Kidney epithelial cell (primary cell): ENCODE results near the gene ZFP37. TPM values are rescaled to one million over a fixed set of nuclear protein-coding genes. Genes with fewer than 3 reads are reported as not detected.
"Not testable (repeated sequence)": the region's sequence is repeated elsewhere in the genome, so short reads cannot be mapped to it uniquely, and the experiment has no call there.

ENCODE experiments used
- DNase-seq: peaks from one replicate; pipeline ENCODE4 v3.0.0-alpha.2; 2010; ENCODE audit warnings: low read depth
- H3K27me3 ChIP-seq: 2 replicates; pipeline ENCODE4 v1.6.0; 2011; ENCODE audit warnings: low read length; ENCODE audit not compliant: control insufficient read depth, insufficient read depth
- H3K36me3 ChIP-seq: 2 replicates; pipeline ENCODE4 v1.5.1; 2011; ENCODE audit warnings: low read length; ENCODE audit not compliant: control insufficient read depth, insufficient read depth
- H3K4me3 ChIP-seq: 2 replicates; pipeline ENCODE4 v1.5.1; 2011; ENCODE audit warnings: low read depth, mild to moderate bottlenecking, control low read depth, low read length
- total RNA-seq: library from RNA; depleted of rRNA; stranded (reverse); fragments of >200 nt; gene quantifications from 2 replicates; pipeline ENCODE4 v1.2.3, GENCODE V29; 2015
- TF ChIP-seq, protein P1 (sequence below): IDR thresholded peaks from 2 replicates; pipeline ENCODE4 v1.5.1; 2011; ENCODE audit warnings: mild to moderate bottlenecking, moderate library complexity, low read length, control low read depth, inconsistent platforms; ENCODE audit not compliant: insufficient read depth, poor library complexity, severe bottlenecking

The ZFP37 gene
- 0.58 and 0.68 TPM in 2 replicates for total RNA-seq

DNA sequence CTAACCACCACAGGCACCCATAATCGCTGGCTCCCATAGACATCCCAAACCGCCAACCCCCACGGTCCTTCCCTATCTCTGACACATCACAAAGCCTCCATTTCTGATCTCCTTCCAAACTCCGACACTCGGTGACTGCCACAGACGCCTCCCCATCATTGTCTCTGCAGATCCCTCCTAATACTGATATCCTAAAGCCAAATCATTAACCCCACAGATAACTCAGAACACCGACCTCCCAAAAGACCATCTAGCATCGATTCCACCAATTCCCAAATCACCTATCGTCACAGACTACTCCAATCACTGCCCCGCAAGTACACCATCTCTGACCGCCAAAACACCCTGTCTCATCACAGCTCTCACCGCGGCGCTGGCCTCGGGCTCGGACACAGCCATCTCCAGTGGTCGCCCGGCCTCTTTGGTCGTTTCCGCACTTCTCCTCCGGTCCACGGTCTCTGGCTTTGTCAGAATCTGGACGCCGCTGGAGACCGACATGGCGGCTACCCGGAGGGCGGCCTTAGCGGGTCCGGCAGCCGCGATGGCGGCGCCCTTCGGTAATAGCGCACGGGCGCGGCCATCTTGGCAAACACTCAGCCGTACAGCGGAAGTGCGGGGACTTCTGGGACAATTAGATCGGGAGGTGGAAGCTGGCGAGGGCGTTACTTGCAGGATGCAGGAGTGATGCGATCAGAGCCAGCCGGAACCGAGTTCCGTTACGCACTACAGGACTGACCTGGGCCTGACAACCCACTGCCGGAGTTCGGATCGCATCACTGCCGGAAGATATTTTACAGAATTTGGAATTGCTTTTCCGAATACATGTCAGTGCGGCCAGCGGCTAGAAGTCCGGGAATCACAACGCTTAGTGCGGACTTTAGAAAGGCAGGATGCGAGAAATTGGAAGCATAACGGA is at the start of gene ZFP37:
Gene ZFP37, minus strand, starts transcription at position 534 of the 916 bp plus-strand sequence. Its CDS starts 36 bp downstream, at position 498.
- Histone ChIP-seq H3K27me3 (peaks cover 13% of the 10 kb centered on the region), H3K4me3 (peak within 1 kb of the TSS; percentile 78), H3K36me3 (no peaks in the 10 kb centered on the region)
- peak; percentile 78 for DNase-seq
- TF ChIP-seq, protein P1, sequence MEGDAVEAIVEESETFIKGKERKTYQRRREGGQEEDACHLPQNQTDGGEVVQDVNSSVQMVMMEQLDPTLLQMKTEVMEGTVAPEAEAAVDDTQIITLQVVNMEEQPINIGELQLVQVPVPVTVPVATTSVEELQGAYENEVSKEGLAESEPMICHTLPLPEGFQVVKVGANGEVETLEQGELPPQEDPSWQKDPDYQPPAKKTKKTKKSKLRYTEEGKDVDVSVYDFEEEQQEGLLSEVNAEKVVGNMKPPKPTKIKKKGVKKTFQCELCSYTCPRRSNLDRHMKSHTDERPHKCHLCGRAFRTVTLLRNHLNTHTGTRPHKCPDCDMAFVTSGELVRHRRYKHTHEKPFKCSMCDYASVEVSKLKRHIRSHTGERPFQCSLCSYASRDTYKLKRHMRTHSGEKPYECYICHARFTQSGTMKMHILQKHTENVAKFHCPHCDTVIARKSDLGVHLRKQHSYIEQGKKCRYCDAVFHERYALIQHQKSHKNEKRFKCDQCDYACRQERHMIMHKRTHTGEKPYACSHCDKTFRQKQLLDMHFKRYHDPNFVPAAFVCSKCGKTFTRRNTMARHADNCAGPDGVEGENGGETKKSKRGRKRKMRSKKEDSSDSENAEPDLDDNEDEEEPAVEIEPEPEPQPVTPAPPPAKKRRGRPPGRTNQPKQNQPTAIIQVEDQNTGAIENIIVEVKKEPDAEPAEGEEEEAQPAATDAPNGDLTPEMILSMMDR = no peak

DNA sequence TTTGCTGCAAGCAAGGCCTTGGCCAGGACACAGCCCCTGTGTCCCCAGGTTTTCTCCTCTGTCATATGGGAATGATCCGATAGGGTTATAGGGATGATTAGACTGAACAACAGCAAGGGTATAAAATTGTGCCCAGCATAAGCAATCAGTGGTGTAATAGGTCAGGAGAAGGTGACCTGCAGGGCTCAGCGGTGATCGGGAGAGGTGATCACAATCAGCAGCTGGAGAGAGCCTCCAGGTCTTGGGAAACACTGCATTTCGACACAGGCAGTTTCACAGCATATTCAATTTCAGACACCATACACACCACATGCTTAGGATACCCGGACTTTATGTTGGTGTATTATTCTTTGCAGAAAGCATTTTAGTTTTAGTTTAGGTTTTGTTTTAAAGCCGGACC is 48.8 kb upstream of the ZFP37 start:
- H3K4me3 ChIP-seq, H3K27me3 ChIP-seq, DNase-seq, H3K36me3 ChIP-seq: not testable (repeated sequence)

DNA sequence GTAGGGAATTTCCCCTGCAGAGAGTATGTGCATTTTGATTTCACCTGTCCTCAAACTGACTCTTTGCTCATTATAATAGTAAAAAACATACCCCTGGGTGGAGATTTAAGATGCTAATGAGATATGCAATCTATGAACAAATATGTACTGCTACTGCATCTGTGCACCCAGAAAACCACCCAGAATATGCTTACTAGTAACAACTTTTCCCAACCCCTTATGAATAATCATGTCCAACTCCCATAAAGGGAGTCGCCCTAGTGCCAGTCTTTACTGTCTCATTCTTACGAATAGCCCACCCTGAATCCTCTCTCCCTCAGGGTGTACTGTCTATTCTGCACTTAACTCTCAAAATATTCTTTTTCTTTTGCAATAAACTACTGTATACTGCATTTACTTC is 39.0 kb upstream of the ZFP37 start:
- Histone ChIP-seq H3K27me3 (peaks cover under 1% of the 10 kb centered on the region), H3K4me3 (no peak overlapping the region), H3K36me3 (no peaks in the 10 kb centered on the region)
- TF ChIP-seq, protein P1 = no peak
- DNase-seq = no peak

DNA sequence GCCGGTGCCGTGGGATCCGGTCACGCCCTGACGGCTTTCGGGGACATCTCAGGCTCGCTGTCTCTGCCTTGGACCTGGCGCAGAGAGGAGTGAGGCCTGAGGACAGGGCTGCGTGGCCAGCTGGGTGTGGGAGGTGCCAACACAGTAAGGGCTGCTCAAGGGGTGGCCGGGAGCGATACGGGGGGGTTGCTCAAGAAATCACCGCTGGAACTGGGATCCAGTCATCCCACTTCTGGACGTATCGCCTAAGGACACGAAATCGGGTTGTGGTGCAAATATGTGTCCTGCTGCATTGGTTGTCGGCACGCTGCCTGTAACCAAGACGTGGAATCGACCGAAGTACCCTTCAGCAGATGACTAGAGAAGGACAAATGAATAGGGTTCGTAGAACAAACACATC is 33.4 kb upstream of the ZFP37 start:
- peaks cover 16% of the 10 kb centered on the region for H3K27me3 ChIP-seq
- not testable (repeated sequence) for DNase-seq, H3K36me3 ChIP-seq, H3K4me3 ChIP-seq

DNA sequence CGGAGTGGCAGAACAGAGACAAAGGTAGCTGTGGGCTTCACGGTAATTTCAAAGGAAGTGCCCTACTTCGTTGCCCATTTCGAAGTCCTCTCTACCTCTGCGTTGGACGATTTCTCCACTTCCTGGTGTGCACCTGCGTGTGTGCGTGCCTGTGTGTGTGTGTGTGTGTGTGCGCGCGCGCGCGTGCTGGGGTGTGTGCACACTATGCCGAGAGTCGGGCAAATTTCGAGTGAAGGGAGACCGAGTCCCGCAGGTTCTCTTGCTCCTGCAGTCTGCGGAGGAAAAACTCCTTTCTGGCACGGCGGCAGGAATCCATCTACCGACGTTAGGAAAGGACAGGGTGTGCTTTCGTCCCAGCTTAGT is 32.6 kb upstream of the ZFP37 start:
- peaks cover 16% of the 10 kb centered on the region for H3K27me3 ChIP-seq
- H3K4me3 ChIP-seq, H3K36me3 ChIP-seq, DNase-seq: not testable (repeated sequence)

DNA sequence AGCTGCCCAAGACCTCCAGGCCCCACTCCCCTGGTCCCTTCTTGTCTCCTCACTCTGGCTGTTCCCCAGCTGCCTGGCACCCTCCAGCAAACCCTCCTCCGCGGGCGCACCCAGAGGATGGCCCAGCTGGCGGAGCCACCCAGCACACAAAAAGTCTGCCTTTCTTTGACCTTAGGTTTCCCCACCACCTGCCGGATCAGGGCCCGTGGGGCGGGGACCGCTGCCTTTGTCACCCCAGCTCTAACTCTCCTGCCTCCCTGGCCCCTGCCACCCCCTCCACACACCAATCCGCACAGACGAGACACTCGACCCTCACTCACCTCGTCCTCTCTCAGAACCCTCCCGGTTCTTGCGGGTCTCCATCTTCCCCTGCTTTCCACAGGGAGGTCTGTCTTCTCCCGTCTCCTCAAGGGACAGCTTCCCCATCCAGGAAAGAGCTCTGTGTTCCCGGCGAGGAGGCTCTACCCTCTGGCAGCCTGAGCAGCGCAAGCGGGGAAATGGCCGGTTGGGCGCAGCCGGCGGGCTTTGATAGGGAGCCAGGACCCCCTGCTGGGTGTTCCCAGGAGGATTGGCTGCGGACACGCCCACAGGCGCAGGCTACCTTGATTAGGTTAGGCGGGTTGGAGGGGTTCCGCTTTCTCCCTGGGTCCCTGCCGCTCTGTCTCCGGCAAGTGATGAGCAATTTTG is 32.1 kb upstream of the ZFP37 start:
- H3K27me3 ChIP-seq = peaks cover 16% of the 10 kb centered on the region
- not testable (repeated sequence) for H3K36me3 ChIP-seq, DNase-seq, H3K4me3 ChIP-seq

DNA sequence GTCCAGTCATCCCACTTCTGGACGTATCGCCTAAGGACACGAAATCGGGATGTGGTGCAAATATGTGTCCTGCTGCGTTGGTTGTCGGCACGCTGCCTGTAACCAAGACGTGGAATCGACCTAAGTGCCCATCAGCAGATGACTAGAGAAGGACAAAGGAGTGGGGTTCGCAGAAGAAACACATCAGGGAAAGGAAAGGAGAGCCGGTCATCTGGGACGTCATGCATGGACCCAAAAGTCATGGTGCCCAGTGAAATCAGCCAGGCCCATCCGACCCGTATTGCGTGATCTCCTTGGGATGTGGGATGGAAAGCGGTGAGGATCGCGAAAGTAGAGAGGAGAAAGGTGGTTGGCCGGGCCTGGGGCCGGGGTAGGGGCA is 6.4 kb upstream of the ZFP37 start:
- peaks cover 29% of the 10 kb centered on the region for H3K27me3 ChIP-seq
- DNase-seq, H3K36me3 ChIP-seq, H3K4me3 ChIP-seq: not testable (repeated sequence)

DNA sequence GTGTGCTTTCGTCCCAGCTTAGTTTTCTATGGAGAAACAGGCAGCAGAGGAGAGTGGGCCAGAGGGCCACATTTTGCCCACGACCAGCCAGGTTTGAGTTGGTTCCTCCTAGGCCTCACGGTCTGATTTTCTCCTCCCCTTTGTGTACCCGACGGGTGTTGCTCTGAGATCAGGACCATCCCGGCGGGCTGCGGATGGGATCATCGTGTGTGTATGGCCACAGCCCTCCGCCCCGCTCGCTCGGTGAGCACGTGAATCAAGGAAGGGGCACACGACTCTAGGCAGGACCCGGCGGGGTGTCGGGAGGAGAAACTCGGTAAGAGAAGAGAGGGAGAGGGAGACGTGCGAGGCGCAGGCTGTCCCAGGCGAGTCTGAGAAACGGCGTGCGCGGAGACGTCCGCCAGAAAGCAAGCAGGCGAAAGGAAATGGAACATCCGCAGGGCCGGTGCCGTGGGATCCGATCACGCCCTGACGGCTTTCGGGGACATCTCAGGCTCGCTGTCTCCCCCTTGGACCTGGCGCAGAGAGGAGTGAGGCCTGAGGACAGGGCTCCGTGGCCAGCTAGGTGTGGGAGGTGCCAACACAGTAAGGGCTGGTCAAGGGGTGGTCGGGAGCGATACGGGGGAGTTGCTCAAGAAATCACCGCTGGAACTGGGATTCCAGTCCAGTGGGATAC is 5.9 kb upstream of the ZFP37 start:
- H3K27me3 ChIP-seq = peaks cover 29% of the 10 kb centered on the region
- DNase-seq, H3K36me3 ChIP-seq, H3K4me3 ChIP-seq: not testable (repeated sequence)

DNA sequence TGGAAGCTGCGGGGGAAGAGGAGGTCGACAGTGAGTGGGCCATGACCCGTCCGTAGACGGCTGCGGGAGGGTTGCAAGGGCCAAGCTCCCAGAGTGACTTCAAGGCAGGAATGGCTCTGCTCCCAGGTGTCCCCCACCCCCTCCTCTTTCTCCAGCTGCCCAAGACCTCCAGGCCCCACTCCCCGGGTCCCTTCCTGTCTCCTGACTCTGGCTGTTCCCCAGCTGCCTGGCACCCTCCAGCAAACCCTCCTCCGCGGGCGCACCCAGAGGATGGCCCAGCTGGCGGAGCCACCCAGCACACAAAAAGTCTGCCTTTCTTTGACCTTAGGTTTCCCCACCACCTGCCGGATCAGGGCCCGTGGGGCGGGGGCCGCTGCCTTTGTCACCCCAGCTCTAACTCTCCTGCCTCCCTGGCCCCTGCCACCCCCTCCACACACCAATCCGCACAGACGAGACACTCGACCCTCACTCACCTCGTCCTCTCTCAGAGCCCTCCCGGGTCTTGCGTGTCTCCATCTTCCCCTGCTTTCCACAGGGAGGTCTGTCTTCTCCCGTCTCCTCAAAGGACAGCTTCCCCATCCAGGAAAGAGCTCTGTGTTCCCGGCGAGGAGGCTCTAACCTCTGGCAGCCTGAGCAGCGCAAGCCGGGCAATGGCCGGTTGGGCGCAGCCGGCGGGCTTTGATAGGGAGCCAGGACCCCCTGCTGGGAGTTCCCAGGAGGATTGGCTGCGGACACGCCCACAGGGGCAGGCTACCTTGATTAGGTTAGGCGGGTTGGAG is 4.7 kb upstream of the ZFP37 start:
- H3K4me3 ChIP-seq, DNase-seq: not testable (repeated sequence)
- peaks cover 29% of the 10 kb centered on the region for H3K27me3 ChIP-seq

DNA sequence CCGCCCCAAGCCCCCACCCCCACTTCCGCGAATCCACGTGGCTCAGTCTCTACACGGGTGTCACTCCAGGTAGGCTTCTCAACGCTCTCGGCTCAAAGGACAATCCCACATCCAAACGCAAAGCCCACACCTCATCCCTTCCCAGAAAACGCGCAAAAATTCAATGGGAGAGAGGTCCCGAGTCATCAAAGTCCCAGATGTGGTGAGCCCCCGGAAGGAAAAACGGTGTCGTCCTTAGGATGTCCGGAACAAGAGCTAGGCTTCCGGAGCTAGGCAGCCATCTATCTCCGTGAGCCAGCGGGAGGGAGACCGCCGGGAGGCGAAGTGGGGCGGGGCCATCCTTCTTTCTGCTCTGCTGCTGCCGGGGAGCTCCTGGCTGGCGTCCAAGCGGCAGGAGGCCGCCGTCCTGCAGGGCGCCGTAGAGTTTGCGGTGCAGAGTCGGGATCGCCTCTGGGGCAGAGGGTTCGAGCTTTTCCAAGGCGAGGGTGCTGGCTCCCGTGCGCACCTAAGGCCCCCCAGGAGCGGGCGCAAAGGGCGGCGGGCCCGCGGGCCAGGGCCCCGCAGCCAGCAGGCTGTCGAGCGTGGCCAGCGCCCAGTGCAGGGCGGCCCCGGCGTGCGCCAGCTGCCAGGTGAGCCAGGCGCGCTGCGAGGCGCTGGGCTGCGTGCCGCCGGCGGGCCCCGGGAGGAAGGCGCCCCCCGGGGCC is 3.2 kb upstream of the ZFP37 start:
- Histone ChIP-seq H3K27me3 (peaks cover 29% of the 10 kb centered on the region), H3K4me3 (peak overlapping the region; percentile 13)
- not testable (repeated sequence) for DNase-seq, H3K36me3 ChIP-seq

More for the DNA sequence above, 4.7 kb upstream of the ZFP37 start:
- not testable (repeated sequence) for H3K36me3 ChIP-seq
